HAP-1 (cell line): ENCODE measurements around the gene ALDOA.
A peak's percentile ranks its signal among the peaks of the same experiment; 100 is the strongest.
"Not testable (repeated sequence)": the region's sequence is repeated elsewhere in the genome, so short reads cannot be mapped to it uniquely, and the experiment has no call there.

Experiments used
- DNase-seq, 2 experiments: peaks; one replicate each; pipeline ENCODE4 v3.0.0-alpha.2; 2016 to 2020; ENCODE audit warnings: low spot score in 2 of 2
- H3K27me3 ChIP-seq: fragments of 250-450 bp; sonication (Bioruptor Pico); 2 replicates; pipeline ENCODE4 v1.5.1; 2020; ENCODE audit warnings: low read depth, mild to moderate bottlenecking, moderate library complexity
- H3K36me3 ChIP-seq: fragments of 250-450 bp; sonication (Bioruptor Pico); replicated peaks from 2 replicates; pipeline ENCODE4 v1.5.1; 2020; ENCODE audit warnings: mild to moderate bottlenecking
- H3K4me1 ChIP-seq: fragments of 250-450 bp; sonication (Bioruptor Pico); 2 replicates; pipeline ENCODE4 v1.5.1; 2020; ENCODE audit warnings: mild to moderate bottlenecking
- H3K4me3 ChIP-seq: fragments of 250-450 bp; sonication (Bioruptor Pico); 2 replicates; pipeline ENCODE4 v1.5.1; 2020; ENCODE audit warnings: mild to moderate bottlenecking, moderate library complexity
- H3K9me3 ChIP-seq: fragments of 250-450 bp; sonication (Bioruptor Pico); 2 replicates; pipeline ENCODE4 v1.5.1; 2020; ENCODE audit warnings: mild to moderate bottlenecking, moderate library complexity
- in situ Hi-C: fragments of 300-500 bp; cut with MboI; formaldehyde crosslinking; loops from 3 replicates; pipeline ENCODE4 v1.14.3; 2020; ENCODE audit warnings: low sequenced_read_pairs, inconsistent platforms, mixed read lengths

ALDOA gene

GRCh38 chr16:30028438-30029076 is 37.0 kb upstream of the ALDOA start:
- Histone ChIP-seq H3K4me1 (no peaks in the 10 kb centered on the region), H3K4me3 (no peak overlapping the region), H3K36me3 (no peaks in the 10 kb centered on the region), H3K9me3 (no peaks in the 10 kb centered on the region), H3K27me3 (peaks cover 52% of the 10 kb centered on the region)
- in situ Hi-C loops: loop anchor here (10.0 to 25.0 kb wide), 2 partner anchors 334 to 916 kb away; no protein-coding TSS in a partner anchor
- peak in 1 of 2 experiments; percentile 69 for DNase-seq

GRCh38 chr16:30030011-30030685 is 35.4 kb upstream of the ALDOA start:
- H3K4me1 ChIP-seq: no peaks in the 10 kb centered on the region
- no peak for DNase-seq
- no peak overlapping the region for H3K4me3 ChIP-seq
- H3K9me3 ChIP-seq: no peaks in the 10 kb centered on the region
- no peaks in the 10 kb centered on the region for H3K36me3 ChIP-seq
- in situ Hi-C loops: loop anchor here (25.0 kb wide), 1 partner anchor 918 kb away; no protein-coding TSS in a partner anchor
- peaks cover 54% of the 10 kb centered on the region for H3K27me3 ChIP-seq

- in situ Hi-C loops: loop anchor here (25.0 kb wide), 1 partner anchor 919 kb away; no protein-coding TSS in a partner anchor
- DNase-seq: no peak
- no peaks in the 10 kb centered on the region for H3K9me3 ChIP-seq
- no peaks in the 10 kb centered on the region for H3K4me1 ChIP-seq
- H3K36me3 ChIP-seq: no peaks in the 10 kb centered on the region
- H3K27me3 ChIP-seq: peaks cover 47% of the 10 kb centered on the region
- H3K4me3 ChIP-seq: no peak within 1 kb of the TSS
Observed at GRCh38 chr16:30030841-30031413, 34.6 kb upstream of the ALDOA start, which contains the start of gene TLCD3B. Gene TLCD3B (minus strand): TSS chr16:30031271. CDS start chr16:30030527, 744 bp downstream.

GRCh38 chr16:30031477-30031918 is 34.1 kb upstream of the ALDOA start:
- peaks cover 41% of the 10 kb centered on the region for H3K27me3 ChIP-seq
- DNase-seq: no peak
- in situ Hi-C loops: loop anchor here (25.0 kb wide), 1 partner anchor 919 kb away; no protein-coding TSS in a partner anchor
- no peaks in the 10 kb centered on the region for H3K9me3 ChIP-seq
- H3K4me1 ChIP-seq: no peaks in the 10 kb centered on the region
- H3K4me3 ChIP-seq: no peak overlapping the region
- no peaks in the 10 kb centered on the region for H3K36me3 ChIP-seq

- H3K27me3 ChIP-seq: peaks cover 35% of the 10 kb centered on the region
- peak; percentile 70 to 80 for DNase-seq
- H3K4me3 ChIP-seq: no peak overlapping the region
- in situ Hi-C loops: loop anchor here (25.0 kb wide), 1 partner anchor 920 kb away; no protein-coding TSS in a partner anchor
- H3K4me1 ChIP-seq: no peaks in the 10 kb centered on the region
- no peaks in the 10 kb centered on the region for H3K36me3 ChIP-seq
- no peaks in the 10 kb centered on the region for H3K9me3 ChIP-seq
Observed at GRCh38 chr16:30032083-30032819, 33.3 kb upstream of the ALDOA start.

GRCh38 chr16:30033270-30033669 is 32.3 kb upstream of the ALDOA start:
- Histone ChIP-seq H3K27me3 (peaks cover 31% of the 10 kb centered on the region), H3K4me3 (no peak overlapping the region), H3K9me3 (no peaks in the 10 kb centered on the region), H3K4me1 (no peaks in the 10 kb centered on the region), H3K36me3 (no peaks in the 10 kb centered on the region)
- in situ Hi-C loops: loop anchor here (25.0 kb wide), 1 partner anchor 921 kb away; no protein-coding TSS in a partner anchor
- DNase-seq: no peak

GRCh38 chr16:30040221-30040620 is 25.3 kb upstream of the ALDOA start:
- Histone ChIP-seq H3K27me3 (no peaks in the 10 kb centered on the region; the same call in none of the 2 replicates), H3K9me3 (no peaks in the 10 kb centered on the region), H3K4me3 (no peak overlapping the region), H3K36me3 (no peaks in the 10 kb centered on the region), H3K4me1 (no peaks in the 10 kb centered on the region)
- no peak for DNase-seq
- in situ Hi-C loops: loop anchor here (25.0 kb wide), 1 partner anchor 928 kb away; no protein-coding TSS in a partner anchor

- not testable (repeated sequence) for H3K36me3 ChIP-seq, H3K9me3 ChIP-seq, H3K4me1 ChIP-seq, H3K27me3 ChIP-seq, DNase-seq, H3K4me3 ChIP-seq
- in situ Hi-C loops: loop anchor here (25.0 kb wide), 1 partner anchor 928 kb away; no protein-coding TSS in a partner anchor
Observed at GRCh38 chr16:30040690-30041089, 24.9 kb upstream of the ALDOA start.

- in situ Hi-C loops: loop anchor here (25.0 kb wide), 1 partner anchor 930 kb away; no protein-coding TSS in a partner anchor
- Histone ChIP-seq H3K27me3 (no peaks in the 10 kb centered on the region; the same call in 1 of the 2 replicates), H3K4me3 (no peak overlapping the region), H3K36me3 (no peaks in the 10 kb centered on the region), H3K9me3 (no peaks in the 10 kb centered on the region), H3K4me1 (no peaks in the 10 kb centered on the region)
- DNase-seq: no peak
Observed at GRCh38 chr16:30041841-30042240, 23.7 kb upstream of the ALDOA start.

- DNase-seq: no peak
- peaks cover 11% of the 10 kb centered on the region for H3K4me1 ChIP-seq
- no peak overlapping the region for H3K4me3 ChIP-seq
- no peaks in the 10 kb centered on the region for H3K27me3 ChIP-seq
- no peaks in the 10 kb centered on the region for H3K36me3 ChIP-seq
- no peaks in the 10 kb centered on the region for H3K9me3 ChIP-seq
- in situ Hi-C loops: loop anchor here (25.0 kb wide), 1 partner anchor 934 kb away; no protein-coding TSS in a partner anchor
Observed at GRCh38 chr16:30046178-30046577, 19.4 kb upstream of the ALDOA start.

GRCh38 chr16:30046588-30046987 is 19.0 kb upstream of the ALDOA start:
- no peak for DNase-seq
- Histone ChIP-seq H3K4me3 (no peak overlapping the region), H3K36me3 (no peaks in the 10 kb centered on the region), H3K27me3 (no peaks in the 10 kb centered on the region), H3K9me3 (no peaks in the 10 kb centered on the region), H3K4me1 (peaks cover 11% of the 10 kb centered on the region)
- in situ Hi-C loops: loop anchor here (25.0 kb wide), 1 partner anchor 934 kb away; no protein-coding TSS in a partner anchor

GRCh38 chr16:30049871-30050270 is 15.7 kb upstream of the ALDOA start:
- no peaks in the 10 kb centered on the region for H3K27me3 ChIP-seq
- H3K4me3 ChIP-seq: no peak overlapping the region
- in situ Hi-C loops: loop anchor here (25.0 kb wide), 1 partner anchor 938 kb away; no protein-coding TSS in a partner anchor
- H3K4me1 ChIP-seq: peaks cover 14% of the 10 kb centered on the region
- DNase-seq: no peak
- H3K36me3 ChIP-seq: no peaks in the 10 kb centered on the region
- H3K9me3 ChIP-seq: no peaks in the 10 kb centered on the region

GRCh38 chr16:30051518-30051917 is 14.0 kb upstream of the ALDOA start:
- in situ Hi-C loops: no loop called here

More at GRCh38 chr16:30051518-30051917, 14.0 kb upstream of the ALDOA start:
- Histone ChIP-seq H3K36me3 (no peaks in the 10 kb centered on the region), H3K9me3 (no peaks in the 10 kb centered on the region), H3K4me1 (peaks cover 14% of the 10 kb centered on the region), H3K27me3 (no peaks in the 10 kb centered on the region), H3K4me3 (no peak overlapping the region)
- no peak for DNase-seq
